Motor neuron (in vitro differentiated cells): ENCODE results near the gene SPATA25. TPM values are rescaled to one million over a fixed set of nuclear protein-coding genes. Genes with fewer than 3 reads are reported as not detected.
"Not testable (repeated sequence)": the region's sequence is repeated elsewhere in the genome, so short reads cannot be mapped to it uniquely, and the experiment has no call there.

Source experiments
- ATAC-seq, 8 experiments: fragments of 200-7000 bp; cut with Tn5 transposase; replicated peaks in 6 of 8; 2 replicates each; pipeline ENCODE4 v1.8.0; 2021; ENCODE audit warnings: mild to moderate bottlenecking in 8 of 8, moderate library complexity in 8 of 8
- H3K27ac ChIP-seq, 2 donors: fragments of 250-450 bp; sonication (Bioruptor Pico); 2 replicates each; pipeline ENCODE4 v1.9.0; 2021; ENCODE audit warnings: antibody characterized with exemption in 2 of 2, mild to moderate bottlenecking in 2 of 2, moderate library complexity in 1 of 2
- H3K4me1 ChIP-seq, 2 donors: fragments of 250-450 bp; sonication (Bioruptor Pico); replicated peaks in 1 of 2; 2 replicates each; pipeline ENCODE4 v1.6.1; 2021; ENCODE audit warnings: antibody characterized with exemption in 2 of 2, mild to moderate bottlenecking in 2 of 2, moderate library complexity in 1 of 2
- H3K4me3 ChIP-seq, 5 donors: fragments of 250-450 bp; sonication (Bioruptor Pico); 2 replicates each; pipeline ENCODE4 v1.9.0; 2021; ENCODE audit warnings: antibody characterized with exemption in 5 of 5, mild to moderate bottlenecking in 5 of 5, moderate library complexity in 4 of 5
- WGBS, 10 experiments: fragments of 450-650 bp; shearing (Covaris generic); methylation state at CpG; one replicate each; pipeline ENCODE4 v1.0.0; 2022; 5-methylcytosine and 5-hydroxymethylcytosine counted together
- in situ Hi-C, 9 experiments: fragments of 400-800 bp; cut with MboI; loops; one replicate each; pipeline ENCODE4 v1.15.0; 2021; ENCODE audit warnings: low sequenced_read_pairs in 9 of 9, low pct_unique_long_range_greater_than_20kb in 2 of 9; ENCODE audit not compliant: unreplicated experiment in 9 of 9
- total RNA-seq, 8 experiments: library from RNA; unstranded; fragments of 300-600 nt; gene quantifications; 2 replicates each; pipeline versions ENCODE4 v1.2.3 to v1.2.4, GENCODE V29; 2022

Gene SPATA25
- total RNA-seq, 8 experiments from 2014 or later = 1.1 to 4.1 (median 2.6) TPM

GRCh38 chr20:45909817-45910669 is 22.6 kb upstream of the SPATA25 start:
- ATAC-seq = no peak

DNA sequence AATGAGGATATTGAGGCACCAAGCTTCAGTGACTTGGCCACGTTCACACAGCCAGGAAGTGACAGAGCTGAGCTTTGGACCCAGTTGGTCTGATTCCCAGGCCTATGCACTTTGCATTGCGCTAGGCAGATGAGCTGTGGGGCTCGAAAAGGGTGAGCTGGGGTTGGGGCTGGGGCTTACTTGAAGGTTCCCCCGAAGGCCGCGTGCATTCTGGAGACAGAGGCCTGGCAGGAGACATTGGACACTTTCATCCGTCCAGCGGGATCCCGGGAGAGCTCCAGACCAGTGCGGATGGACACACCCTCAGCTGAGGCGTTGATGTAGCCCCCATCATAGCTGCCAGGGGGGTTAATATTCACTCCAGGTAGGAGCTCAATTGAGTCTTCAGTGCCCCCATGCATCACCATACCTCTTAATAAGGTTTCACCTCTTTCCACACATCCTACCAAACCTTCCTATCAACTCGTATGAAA is 21.9 kb upstream of the SPATA25 start:
- Histone ChIP-seq H3K4me1 (peaks cover 7 to 15% of the 10 kb centered on the region in 2 donors), H3K27ac (no peak overlapping the region), H3K4me3 (no peak overlapping the region)
- in situ Hi-C loops = no loop called here
- no peak for ATAC-seq
- 40 to 97% (median 91%) methylated on average over 1 to 6 of the region's 12 CpGs; no CpG with 5 or more reads in 5 of the 10 experiments for WGBS, 10 experiments

More at GRCh38 chr20:45909817-45910669, 22.6 kb upstream of the SPATA25 start:
- WGBS, 10 experiments = 60 to 100% (median 91%) methylated on average over 1 to 11 of the region's 22 CpGs; no CpG with 5 or more reads in 2 of the 10 experiments
- peak overlapping the region; percentile 28 to 50 (median 35) for H3K4me3 ChIP-seq
- peaks cover 7 to 15% of the 10 kb centered on the region in 2 donors for H3K4me1 ChIP-seq
- in situ Hi-C loops = no loop called here
- peak overlapping the region; percentile 0 to 41 for H3K27ac ChIP-seq

DNA sequence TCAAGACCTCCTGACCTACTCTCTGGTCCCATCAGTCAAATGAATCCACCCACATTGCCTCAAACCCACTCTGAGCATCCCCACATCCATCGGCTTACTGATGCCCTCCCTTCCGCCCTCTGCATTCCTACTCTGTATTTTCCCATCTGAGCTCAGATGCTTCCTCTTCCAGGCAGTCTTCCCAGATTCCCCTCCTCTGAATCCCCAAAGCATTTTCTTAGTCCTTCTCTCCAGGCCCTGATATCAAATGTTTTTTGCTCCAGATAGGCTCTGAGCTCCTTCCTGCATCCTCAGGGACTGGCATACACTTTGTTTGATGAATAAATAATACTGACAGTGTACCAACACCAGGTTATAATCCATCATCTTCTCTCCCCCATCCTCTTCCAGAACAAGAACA is 20.7 kb upstream of the SPATA25 start:
- Histone ChIP-seq H3K4me3 (no peak overlapping the region), H3K4me1 (peaks cover 7 to 15% of the 10 kb centered on the region in 2 donors), H3K27ac (no peak overlapping the region)
- in situ Hi-C loops = no loop called here
- WGBS, 10 experiments = 83 to 100% (median 100%) methylated on average over 1 to 2 of the region's 2 CpGs; no CpG with 5 or more reads in 5 of the 10 experiments
- no peak for ATAC-seq

DNA sequence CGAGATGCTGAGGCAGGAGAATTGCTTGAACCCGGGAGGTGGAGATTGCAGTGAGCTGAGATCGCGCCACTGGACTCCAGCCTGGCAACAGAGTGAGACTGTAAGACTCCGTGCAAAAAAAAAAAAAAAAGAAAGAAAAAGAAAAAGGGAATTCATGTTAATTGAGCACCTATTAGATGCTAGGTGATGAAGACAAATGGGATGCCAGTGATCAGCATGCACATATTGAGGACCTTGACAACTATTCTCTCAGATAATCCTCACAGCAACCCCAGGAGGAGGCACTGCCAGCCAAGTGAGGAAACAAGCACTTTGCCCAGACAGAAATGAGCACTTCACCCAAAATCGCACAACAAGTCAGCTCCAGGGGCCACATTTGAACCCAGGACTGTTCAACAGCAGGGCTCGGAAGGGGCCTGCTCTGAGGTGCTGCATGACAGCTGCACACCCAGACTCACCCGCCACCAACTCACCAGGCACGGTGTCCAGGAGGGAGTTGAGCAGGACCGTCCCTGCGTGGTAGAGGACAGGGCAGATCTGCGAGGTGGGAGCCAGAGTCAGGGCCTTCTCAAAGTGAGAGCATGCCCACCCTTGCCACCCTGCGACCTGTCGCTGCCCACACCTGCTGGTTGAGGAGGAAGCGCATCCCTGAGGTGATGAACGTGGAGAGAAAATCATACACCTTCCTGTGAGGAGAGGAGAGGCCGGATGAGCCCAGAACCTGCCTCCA is 20.0 kb upstream of the SPATA25 start:
- H3K27ac ChIP-seq = no peak overlapping the region
- no peak overlapping the region for H3K4me3 ChIP-seq
- H3K4me1 ChIP-seq = peaks cover 2 to 11% of the 10 kb centered on the region in 2 donors
- in situ Hi-C loops = no loop called here
- ATAC-seq = no peak
- 82 to 100% (median 97%) methylated on average over 1 to 6 of the region's 17 CpGs; no CpG with 5 or more reads in 2 of the 10 experiments for WGBS, 10 experiments

DNA sequence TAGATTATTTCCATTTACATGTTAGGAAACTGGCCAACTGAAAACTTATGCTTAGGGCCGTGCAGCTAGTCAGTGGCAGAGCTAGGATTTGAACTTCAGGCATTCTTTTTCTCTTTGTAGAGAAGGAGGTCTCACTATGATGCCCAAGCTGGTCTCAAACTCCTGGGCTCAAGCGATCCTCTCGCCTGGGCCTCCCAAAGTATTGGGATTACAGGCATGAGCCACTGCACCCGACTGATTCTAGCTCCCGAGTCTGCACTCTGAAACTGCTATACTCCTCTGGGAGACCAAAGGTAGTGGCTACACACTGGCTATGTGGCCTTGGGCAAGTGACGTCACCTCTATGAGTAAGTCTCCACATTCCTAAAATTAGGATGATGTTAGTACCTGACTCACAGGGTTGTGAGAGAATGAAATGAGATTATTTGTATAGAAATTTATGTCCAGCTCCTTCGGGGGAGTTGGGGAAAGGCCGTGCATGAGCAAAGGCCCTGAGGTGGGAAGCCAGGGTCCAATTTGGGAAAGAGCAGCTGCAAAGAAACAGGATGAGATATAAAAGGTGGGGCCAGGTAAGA is 18.2 kb upstream of the SPATA25 start:
- in situ Hi-C loops = no loop called here
- 29 to 100% (median 90%) methylated on average over 1 to 7 of the region's 8 CpGs; no CpG with 5 or more reads in 1 of the 10 experiments for WGBS, 10 experiments
- ATAC-seq = peak in 4 of 8 experiments; percentile 9 to 31 (median 20)
- H3K4me3 ChIP-seq = no peak overlapping the region
- H3K4me1 ChIP-seq = peaks cover 0 to 10% of the 10 kb centered on the region in 2 donors
- H3K27ac ChIP-seq = no peak overlapping the region

- Histone ChIP-seq H3K4me1 (peaks cover 0 to 6% of the 10 kb centered on the region in 2 donors), H3K27ac (no peak overlapping the region), H3K4me3 (no peak overlapping the region)
- in situ Hi-C loops = no loop called here
- 64 to 91% (median 80%) methylated on average over 1 to 7 of the region's 16 CpGs; no CpG with 5 or more reads in 3 of the 10 experiments for WGBS, 10 experiments
- peak in 5 of 8 experiments; percentile 16 to 81 (median 31) for ATAC-seq
Observed at GRCh38 chr20:45904583-45905504, 17.4 kb upstream of the SPATA25 start.

- ATAC-seq = peak in 2 of 8 experiments; percentile 7 to 15
- H3K4me3 ChIP-seq = no peak overlapping the region
- 60 to 100% (median 95%) methylated on average over 1 to 5 of the region's 14 CpGs; no CpG with 5 or more reads in 4 of the 10 experiments for WGBS, 10 experiments
- no peak overlapping the region for H3K27ac ChIP-seq
- in situ Hi-C loops = no loop called here
- no peaks in the 10 kb centered on the region for H3K4me1 ChIP-seq
Observed at GRCh38 chr20:45902199-45902701, 14.8 kb upstream of the SPATA25 start.

DNA sequence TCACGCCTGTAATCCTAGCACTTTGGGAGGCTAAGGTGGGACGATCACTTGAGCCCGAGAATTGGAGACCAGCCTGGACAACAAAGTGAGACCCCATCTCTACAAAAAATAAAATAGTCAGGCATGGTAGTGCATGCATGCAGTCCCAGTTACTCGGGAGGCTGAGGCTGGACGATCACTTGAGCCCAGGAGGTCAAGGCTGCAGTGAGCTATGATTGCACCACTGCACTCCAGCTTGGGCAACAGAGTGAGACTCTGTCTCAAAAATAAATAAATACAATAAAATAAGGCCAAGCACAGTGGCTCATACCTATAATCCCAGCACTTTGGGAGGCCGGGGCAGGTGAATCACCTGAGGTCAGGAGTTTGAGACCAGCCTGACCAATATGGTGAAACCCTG is 13.9 kb upstream of the SPATA25 start:
- H3K4me3 ChIP-seq, in situ Hi-C loops, ATAC-seq, H3K4me1 ChIP-seq, H3K27ac ChIP-seq: not testable (repeated sequence)
- WGBS, 10 experiments = 80 to 100% (median 98%) methylated on average over 1 to 5 of the region's 6 CpGs; no CpG with 5 or more reads in 4 of the 10 experiments

DNA sequence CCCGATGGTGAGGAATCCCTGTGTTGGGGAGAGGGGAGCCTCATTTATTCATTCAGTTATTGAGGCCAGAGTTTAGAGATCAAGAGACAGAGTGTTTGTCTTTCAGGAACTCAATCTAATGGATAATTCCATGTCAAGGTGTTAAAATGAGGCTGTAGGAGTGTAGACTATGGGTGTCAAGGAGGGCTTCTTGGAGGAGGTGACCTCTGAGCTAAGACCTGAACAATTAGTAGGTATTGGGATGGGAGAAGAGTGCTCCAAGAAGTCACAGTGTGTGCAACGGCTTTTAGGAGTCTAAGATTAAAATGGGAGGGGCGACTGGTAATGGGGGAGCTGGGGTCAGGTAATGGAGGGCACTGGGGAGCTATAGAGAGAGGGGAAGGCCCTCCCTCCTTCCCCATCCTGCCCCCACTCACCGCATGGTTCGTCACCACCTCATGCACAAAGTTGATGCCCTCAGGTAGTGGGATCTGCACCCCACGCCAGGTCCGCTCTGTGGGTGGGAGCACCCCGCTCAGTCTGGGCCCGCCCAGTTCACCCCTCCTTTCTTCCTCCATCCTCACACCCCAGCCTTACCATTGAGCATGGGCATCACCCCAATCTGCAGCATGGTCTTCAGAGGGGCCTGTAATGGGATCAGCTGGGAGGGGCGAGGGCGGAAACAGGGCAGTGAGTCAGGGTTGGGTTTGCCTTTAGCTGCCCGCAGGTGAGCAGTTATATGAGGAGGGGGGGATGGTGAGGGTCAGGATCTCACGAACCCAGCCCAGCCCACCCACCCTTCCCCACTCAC is 11.8 kb upstream of the SPATA25 start:
- peak in 4 of 8 experiments; percentile 18 to 29 (median 24) for ATAC-seq
- in situ Hi-C loops = no loop called here
- H3K4me1 ChIP-seq = no peaks in the 10 kb centered on the region
- H3K27ac ChIP-seq = no peak overlapping the region
- no peak overlapping the region for H3K4me3 ChIP-seq
- WGBS, 10 experiments = 86 to 100% (median 94%) methylated on average over 1 to 6 of the region's 13 CpGs; no CpG with 5 or more reads in 5 of the 10 experiments

DNA sequence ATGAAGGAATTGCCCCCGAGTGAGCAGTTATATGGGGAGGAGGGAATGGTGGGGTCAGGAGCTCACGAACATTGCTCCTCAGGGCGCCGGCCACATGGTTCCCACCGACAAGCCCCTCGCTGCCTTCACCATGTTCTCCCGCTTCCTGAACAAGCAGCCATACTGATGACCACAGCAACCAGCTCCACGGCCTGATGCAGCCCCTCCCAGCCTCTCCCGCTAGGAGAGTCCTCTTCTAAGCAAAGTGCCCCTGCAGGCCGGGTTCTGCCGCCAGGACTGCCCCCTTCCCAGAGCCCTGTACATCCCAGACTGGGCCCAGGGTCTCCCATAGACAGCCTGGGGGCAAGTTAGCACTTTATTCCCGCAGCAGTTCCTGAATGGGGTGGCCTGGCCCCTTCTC is 10.9 kb upstream of the SPATA25 start:
- no peak overlapping the region for H3K27ac ChIP-seq
- H3K4me3 ChIP-seq = no peak overlapping the region
- 60 to 80% (median 71%) methylated on average over 1 to 3 of the region's 12 CpGs; no CpG with 5 or more reads in 6 of the 10 experiments for WGBS, 10 experiments
- peak in 2 of 8 experiments; percentile 7 to 24 for ATAC-seq
- in situ Hi-C loops = no loop called here
- no peaks in the 10 kb centered on the region for H3K4me1 ChIP-seq

GRCh38 chr20:45897692-45898091 is 10.3 kb upstream of the SPATA25 start:
- WGBS, 10 experiments = 40 to 100% (median 95%) methylated on average over 1 to 7 of the region's 7 CpGs; no CpG with 5 or more reads in 4 of the 10 experiments
- no peak overlapping the region for H3K27ac ChIP-seq
- peak in 1 of 8 experiments; percentile 5 for ATAC-seq
- in situ Hi-C loops = no loop called here
- H3K4me1 ChIP-seq = no peaks in the 10 kb centered on the region
- no peak overlapping the region for H3K4me3 ChIP-seq
